ENCODE results near the gene PTPRE.
"Not testable (repeated sequence)": the region's sequence is repeated elsewhere in the genome, so short reads cannot be mapped to it uniquely, and the experiment has no call there.

The PTPRE gene

DNA sequence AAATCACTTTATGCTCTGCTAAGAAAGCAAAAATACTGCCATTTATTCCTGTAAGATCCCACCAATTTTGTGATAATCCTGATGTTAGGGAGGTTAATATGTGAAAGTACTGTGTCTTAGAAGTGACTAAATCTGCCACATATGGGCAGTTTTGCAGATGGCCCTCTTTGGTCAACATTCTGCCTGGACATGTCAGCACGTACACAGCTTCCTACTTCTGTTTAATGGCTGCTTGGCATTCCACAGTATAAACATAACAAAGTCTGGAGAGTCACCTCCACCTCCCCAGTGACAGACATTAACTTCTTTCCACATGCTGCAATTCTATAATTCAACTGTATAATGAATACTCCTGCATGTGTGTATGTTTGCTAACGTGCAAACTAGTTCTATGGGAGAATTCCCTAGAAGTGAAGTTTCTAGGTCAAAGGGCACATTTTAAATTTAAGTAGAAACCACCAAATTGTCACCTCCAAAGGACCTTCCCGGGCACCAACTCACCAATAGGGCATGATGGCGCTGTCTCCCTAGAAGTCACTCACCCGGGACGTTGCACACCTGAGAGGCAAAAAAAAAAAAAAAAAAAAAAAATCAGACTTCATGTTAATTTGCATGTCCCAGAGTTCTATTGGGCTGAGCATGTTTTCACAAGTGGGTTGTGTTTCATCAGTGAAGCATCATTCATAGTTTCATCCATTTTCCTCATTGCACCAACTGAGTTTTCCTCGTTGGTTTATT, 180.4 kb downstream of the PTPRE start:
- Histone ChIP-seq H3K27me3 (ENCODE audit: control insufficient read depth, insufficient read depth, low read length) (no peaks in the 10 kb centered on the region), H3K4me1 (ENCODE audit: control insufficient read depth, insufficient read depth, low read length) (peaks cover 26% of the 10 kb centered on the region), H3K4me3 (ENCODE audit: low read depth, low read length) (no peak overlapping the region), H3K9me3 (ENCODE audit: control insufficient read depth, insufficient read depth, low read length) (no peaks in the 10 kb centered on the region), H3K9ac (ENCODE audit: low read depth, low read length) (no peak overlapping the region), H3K36me3 (ENCODE audit: control insufficient read depth, insufficient read depth, low read length) (no peaks in the 10 kb centered on the region), H3K27ac (ENCODE audit: low read depth, low read length) (no peak overlapping the region)

DNA sequence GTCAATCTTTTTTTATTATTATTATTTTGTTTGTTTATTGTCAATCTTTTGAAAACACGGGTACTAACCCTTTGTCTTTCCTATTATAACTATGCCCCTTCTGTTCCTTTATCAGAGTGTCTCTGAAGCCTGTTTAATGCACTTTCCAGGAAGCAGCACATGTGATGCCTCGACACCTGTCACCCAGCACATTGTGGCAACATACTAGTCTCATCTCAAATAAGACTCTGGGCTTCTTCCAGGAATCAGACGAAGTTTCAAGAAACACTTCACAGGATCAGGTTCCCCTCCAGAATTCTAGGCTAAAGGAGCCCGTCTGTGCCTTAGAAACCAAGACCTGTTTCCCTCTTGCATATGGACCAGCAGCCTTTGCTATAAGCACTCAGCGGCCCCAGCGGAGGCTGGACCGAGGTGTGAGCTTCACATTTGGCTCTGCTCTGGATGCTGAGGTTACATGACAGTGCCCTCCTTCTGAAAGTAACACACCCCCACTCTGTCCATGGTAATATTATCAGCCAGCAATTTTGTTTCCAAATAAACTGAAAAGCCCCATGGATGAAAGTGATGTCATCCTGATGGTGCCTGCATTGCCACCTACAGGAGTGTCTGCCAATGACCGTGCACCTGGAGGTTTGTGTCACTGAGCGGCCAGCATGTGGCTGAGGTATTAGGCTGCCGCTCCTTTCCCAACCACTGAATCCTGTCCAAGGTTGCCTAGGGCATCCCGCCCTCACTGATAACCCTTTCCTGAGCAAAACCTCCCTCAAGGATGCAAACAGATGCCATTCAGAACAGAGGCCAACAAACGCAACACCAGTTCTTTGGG, 181.2 kb downstream of the PTPRE start:
- no peaks in the 10 kb centered on the region for H3K27me3 ChIP-seq (ENCODE audit: control insufficient read depth, insufficient read depth, low read length)
- no peaks in the 10 kb centered on the region for H3K36me3 ChIP-seq (ENCODE audit: control insufficient read depth, insufficient read depth, low read length)
- H3K27ac ChIP-seq (ENCODE audit: low read depth, low read length): no peak overlapping the region
- peaks cover 26% of the 10 kb centered on the region for H3K4me1 ChIP-seq (ENCODE audit: control insufficient read depth, insufficient read depth, low read length)
- no peaks in the 10 kb centered on the region for H3K9me3 ChIP-seq (ENCODE audit: control insufficient read depth, insufficient read depth, low read length)
- no peak overlapping the region for H3K9ac ChIP-seq (ENCODE audit: low read depth, low read length)
- H3K4me3 ChIP-seq (ENCODE audit: low read depth, low read length): no peak overlapping the region

DNA sequence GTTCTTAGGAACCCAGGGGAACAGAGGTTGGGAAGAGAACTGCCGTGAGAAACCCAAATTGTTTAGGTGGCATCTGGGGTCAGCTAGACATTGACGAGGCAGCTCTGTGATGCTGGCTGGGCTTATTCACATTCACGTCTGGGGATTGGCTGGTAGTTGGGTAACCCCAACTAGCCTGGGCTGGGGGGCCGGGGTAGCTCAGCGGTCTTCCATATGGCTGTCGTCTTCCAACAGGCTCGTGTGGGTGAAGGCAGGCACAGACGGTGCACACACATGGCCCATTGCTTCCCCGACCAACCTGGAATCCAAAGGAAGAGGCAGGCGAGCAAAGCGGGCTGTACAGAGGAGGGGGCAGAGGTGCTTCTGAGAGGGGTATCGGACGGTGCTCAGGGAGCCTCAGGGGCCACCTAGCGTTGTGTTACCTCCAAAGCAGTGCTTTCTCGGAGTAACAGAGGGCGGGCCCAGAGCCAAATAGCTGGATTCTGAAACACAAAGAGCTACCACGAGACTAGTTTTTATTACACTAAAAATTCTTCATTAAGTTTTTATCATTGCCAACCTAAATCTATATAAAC, 184.8 kb downstream of the PTPRE start:
- Histone ChIP-seq H3K4me1 (ENCODE audit: control insufficient read depth, insufficient read depth, low read length) (peaks cover under 1% of the 10 kb centered on the region; the same call in 1 of the 2 replicates), H3K36me3 (ENCODE audit: control insufficient read depth, insufficient read depth, low read length) (peaks cover 1% of the 10 kb centered on the region; the same call in 1 of the 2 replicates), H3K9ac (ENCODE audit: low read depth, low read length) (no peak overlapping the region), H3K4me3 (ENCODE audit: low read depth, low read length) (no peak overlapping the region), H3K27ac (ENCODE audit: low read depth, low read length) (no peak overlapping the region), H3K27me3 (ENCODE audit: control insufficient read depth, insufficient read depth, low read length) (no peaks in the 10 kb centered on the region), H3K9me3 (ENCODE audit: control insufficient read depth, insufficient read depth, low read length) (no peaks in the 10 kb centered on the region)

DNA sequence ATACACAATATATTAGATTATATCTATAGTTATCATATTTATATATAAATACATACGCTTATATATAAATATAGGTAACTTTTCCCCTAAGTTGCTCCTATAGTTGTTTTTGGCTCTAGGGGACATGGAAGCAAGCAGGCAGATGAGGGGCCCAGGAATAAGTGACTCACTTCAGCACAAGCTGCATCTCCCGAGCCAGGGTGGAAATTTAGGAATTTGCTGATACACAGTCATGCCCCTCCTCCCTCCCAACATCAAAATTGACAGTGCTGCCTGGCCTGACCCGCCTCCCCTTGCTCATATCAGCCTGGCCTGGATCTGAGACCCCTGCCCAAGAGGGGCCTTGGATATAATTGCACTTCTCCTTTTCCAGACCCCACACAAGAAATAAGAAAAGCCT, 185.6 kb downstream of the PTPRE start:
- no peak overlapping the region for H3K27ac ChIP-seq (ENCODE audit: low read depth, low read length)
- H3K9me3 ChIP-seq (ENCODE audit: control insufficient read depth, insufficient read depth, low read length): no peaks in the 10 kb centered on the region
- no peaks in the 10 kb centered on the region for H3K27me3 ChIP-seq (ENCODE audit: control insufficient read depth, insufficient read depth, low read length)
- peaks cover 9% of the 10 kb centered on the region for H3K36me3 ChIP-seq (ENCODE audit: control insufficient read depth, insufficient read depth, low read length)
- no peaks in the 10 kb centered on the region for H3K4me1 ChIP-seq (ENCODE audit: control insufficient read depth, insufficient read depth, low read length)
- no peak overlapping the region for H3K4me3 ChIP-seq (ENCODE audit: low read depth, low read length)
- no peak overlapping the region for H3K9ac ChIP-seq (ENCODE audit: low read depth, low read length)

DNA sequence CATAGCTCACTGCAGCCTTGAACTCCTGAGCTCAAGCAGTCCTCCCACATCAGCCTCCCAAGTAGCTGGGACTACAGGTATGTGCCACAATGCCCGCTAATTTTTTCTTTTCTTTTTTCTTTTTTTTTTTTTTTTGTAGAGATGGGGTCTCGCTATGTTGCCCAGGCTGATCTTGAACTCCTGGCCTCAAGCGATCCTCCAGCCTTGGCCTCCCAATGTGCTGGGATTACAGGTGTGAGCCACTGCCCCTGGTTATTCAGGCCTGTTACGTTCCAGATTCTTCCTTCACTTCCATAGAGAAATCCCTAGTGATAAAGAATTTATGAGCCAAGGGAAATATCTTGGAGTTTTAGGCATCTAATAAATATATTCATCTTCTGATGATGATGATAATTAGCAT, 187.7 kb downstream of the PTPRE start:
- H3K27me3 ChIP-seq (ENCODE audit: control insufficient read depth, insufficient read depth, low read length); H3K4me3 ChIP-seq (ENCODE audit: low read depth, low read length); H3K9ac ChIP-seq (ENCODE audit: low read depth, low read length); H3K4me1 ChIP-seq (ENCODE audit: control insufficient read depth, insufficient read depth, low read length); H3K9me3 ChIP-seq (ENCODE audit: control insufficient read depth, insufficient read depth, low read length); H3K27ac ChIP-seq (ENCODE audit: low read depth, low read length): not testable (repeated sequence)
- peaks cover 30% of the 10 kb centered on the region for H3K36me3 ChIP-seq (ENCODE audit: control insufficient read depth, insufficient read depth, low read length)

DNA sequence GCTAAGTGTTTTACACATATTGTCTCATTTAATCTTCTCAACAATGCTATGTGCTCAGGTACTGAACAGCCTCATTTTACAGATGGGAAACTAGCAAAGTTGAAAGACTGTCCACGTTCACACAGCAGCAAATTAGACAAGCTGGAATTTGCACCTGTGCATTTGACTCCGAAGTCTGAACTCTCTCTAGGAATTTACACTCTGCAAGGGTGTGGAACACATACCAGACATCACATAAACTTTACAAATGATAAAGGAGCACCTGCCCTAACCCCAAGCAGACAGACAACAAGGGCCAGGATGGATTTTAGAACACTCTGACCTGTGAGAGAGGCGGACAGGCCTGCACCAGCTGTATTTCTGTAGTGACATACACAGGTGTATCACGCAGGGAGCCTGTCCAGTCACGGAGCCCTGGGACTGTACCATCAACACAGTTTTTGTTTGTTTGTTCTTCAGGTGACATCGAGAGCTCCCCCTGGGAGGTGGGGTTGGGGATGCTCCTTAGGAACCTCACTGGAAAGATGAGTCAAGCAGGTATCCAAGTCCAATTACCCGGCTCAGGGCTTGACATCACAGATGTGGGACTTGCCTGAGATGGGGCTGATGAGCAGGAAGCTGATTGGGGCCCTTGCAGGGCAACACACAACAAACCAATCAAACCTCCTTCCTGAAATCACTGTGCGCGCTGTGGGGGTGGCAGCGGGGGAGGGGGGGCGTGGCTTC, 188.3 kb downstream of the PTPRE start:
- Histone ChIP-seq H3K4me1 (ENCODE audit: control insufficient read depth, insufficient read depth, low read length) (no peaks in the 10 kb centered on the region), H3K27me3 (ENCODE audit: control insufficient read depth, insufficient read depth, low read length) (no peaks in the 10 kb centered on the region), H3K4me3 (ENCODE audit: low read depth, low read length) (no peak overlapping the region), H3K27ac (ENCODE audit: low read depth, low read length) (no peak overlapping the region), H3K9ac (ENCODE audit: low read depth, low read length) (no peak overlapping the region), H3K36me3 (ENCODE audit: control insufficient read depth, insufficient read depth, low read length) (peaks cover 36% of the 10 kb centered on the region), H3K9me3 (ENCODE audit: control insufficient read depth, insufficient read depth, low read length) (no peaks in the 10 kb centered on the region)

DNA sequence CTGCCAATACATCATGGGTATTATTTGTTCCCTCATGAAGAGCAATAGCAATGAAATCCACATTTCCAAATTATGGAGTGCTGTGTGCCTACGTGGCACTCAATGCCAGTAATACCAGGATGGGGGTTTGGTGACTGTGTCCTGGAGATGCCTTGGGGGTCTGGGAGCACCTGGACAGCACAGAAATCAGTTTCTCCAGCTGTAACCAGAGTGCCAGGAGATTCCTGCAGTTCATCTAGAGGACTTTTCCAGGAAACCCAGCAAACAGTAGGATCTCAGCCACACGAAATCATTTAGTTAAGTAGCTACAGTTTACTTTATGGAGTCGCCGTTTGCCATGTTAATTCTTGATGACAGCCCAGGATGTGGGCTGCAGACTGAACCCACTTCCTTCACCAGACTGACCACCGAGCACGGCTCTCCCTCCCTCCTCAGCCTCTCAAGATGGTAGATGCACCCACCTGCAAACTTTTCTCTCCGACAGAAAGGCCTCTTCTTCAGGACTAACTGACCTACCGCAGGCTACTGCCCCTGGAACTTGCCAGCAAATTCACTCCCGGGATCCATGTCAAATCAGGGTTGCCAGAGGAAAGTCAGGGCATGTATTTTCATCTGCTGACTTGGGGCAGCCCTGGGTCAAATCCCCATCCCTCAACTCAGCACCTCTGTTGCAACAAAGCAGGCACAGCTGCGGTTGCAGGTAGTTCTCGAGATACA, 189.0 kb downstream of the PTPRE start:
- Histone ChIP-seq H3K4me3 (ENCODE audit: low read depth, low read length) (no peak overlapping the region), H3K9me3 (ENCODE audit: control insufficient read depth, insufficient read depth, low read length) (no peaks in the 10 kb centered on the region), H3K27me3 (ENCODE audit: control insufficient read depth, insufficient read depth, low read length) (no peaks in the 10 kb centered on the region), H3K36me3 (ENCODE audit: control insufficient read depth, insufficient read depth, low read length) (peaks cover 43% of the 10 kb centered on the region), H3K4me1 (ENCODE audit: control insufficient read depth, insufficient read depth, low read length) (no peaks in the 10 kb centered on the region), H3K27ac (ENCODE audit: low read depth, low read length) (no peak overlapping the region), H3K9ac (ENCODE audit: low read depth, low read length) (no peak overlapping the region)

DNA sequence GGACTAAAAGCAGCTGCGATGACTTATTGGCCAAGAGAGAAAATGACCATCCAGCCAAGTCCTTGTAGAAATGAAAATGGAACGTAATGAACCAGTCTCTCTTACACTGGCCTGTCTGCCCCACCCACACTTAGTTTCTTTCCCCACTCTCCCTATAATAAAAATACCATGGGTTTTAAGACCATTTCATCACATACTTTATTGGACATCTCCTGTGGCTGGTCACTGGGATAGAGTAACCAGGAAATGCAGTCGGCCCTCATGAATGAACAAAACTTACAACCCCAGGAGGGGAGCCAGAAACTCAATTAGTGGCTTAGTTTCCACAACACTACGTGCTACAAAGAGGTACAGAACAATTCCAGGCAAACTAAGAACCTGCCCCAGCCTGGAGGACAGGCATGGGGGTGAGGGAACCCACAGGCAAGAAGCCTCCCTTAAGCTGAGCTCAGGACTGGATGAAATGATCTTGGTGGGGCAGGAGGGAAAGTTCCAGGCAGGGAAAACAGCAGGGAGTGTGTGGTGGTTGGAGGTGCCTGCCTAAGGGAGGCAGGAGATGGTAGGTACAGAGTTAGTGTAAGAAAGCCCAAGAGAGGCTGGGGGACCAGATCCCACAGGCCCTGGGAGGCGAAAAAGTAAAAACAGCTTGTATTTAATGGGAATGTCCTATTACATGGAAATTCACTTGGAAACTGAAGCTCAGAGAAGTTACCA, 189.7 kb downstream of the PTPRE start:
- Histone ChIP-seq H3K27me3 (ENCODE audit: control insufficient read depth, insufficient read depth, low read length) (no peaks in the 10 kb centered on the region), H3K4me3 (ENCODE audit: low read depth, low read length) (no peak overlapping the region), H3K36me3 (ENCODE audit: control insufficient read depth, insufficient read depth, low read length) (peaks cover 50% of the 10 kb centered on the region), H3K9ac (ENCODE audit: low read depth, low read length) (no peak overlapping the region), H3K4me1 (ENCODE audit: control insufficient read depth, insufficient read depth, low read length) (no peaks in the 10 kb centered on the region), H3K27ac (ENCODE audit: low read depth, low read length) (no peak overlapping the region), H3K9me3 (ENCODE audit: control insufficient read depth, insufficient read depth, low read length) (no peaks in the 10 kb centered on the region)

DNA sequence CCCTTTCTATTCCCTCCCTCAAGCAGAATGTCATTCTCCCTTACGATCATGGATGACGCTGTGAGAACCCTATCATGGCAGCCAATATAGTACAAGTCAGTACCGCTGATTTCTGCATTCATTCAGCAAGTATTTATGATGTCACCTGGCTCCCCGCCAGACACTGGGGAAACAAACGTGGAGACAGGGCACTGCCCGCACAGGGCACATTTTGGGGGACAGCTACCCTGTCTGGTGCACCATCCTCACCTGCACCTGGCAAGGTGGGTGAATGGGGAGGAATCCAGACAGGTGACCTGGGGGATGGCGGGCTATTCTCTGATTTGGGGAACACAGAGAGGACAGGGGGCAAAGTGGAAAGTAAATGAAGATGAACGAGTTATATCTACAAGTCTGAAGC, 190.9 kb downstream of the PTPRE start:
- no peak overlapping the region for H3K4me3 ChIP-seq (ENCODE audit: low read depth, low read length)
- no peak overlapping the region for H3K27ac ChIP-seq (ENCODE audit: low read depth, low read length)
- H3K36me3 ChIP-seq (ENCODE audit: control insufficient read depth, insufficient read depth, low read length): peaks cover 62% of the 10 kb centered on the region
- H3K9me3 ChIP-seq (ENCODE audit: control insufficient read depth, insufficient read depth, low read length): no peaks in the 10 kb centered on the region
- H3K4me1 ChIP-seq (ENCODE audit: control insufficient read depth, insufficient read depth, low read length): no peaks in the 10 kb centered on the region
- no peak overlapping the region for H3K9ac ChIP-seq (ENCODE audit: low read depth, low read length)
- H3K27me3 ChIP-seq (ENCODE audit: control insufficient read depth, insufficient read depth, low read length): no peaks in the 10 kb centered on the region

DNA sequence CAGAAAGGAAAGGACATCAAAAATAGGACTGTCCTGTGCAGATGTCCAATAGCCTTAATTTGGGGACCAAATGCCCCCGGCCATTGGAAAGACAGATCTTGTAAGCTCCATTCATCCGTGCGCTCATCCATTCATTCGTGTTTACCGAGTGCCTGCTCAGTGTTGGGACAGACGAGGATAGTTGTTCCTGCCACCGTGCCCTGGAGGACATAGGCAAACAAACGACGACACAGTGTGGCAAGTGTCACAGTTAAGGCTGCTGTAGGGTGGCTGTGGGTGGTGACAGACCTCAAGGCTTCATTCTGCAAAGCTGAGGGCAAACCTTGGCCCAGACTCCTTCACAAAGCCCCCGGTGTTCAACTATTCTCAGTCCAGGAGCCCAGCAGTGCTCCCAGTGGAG, 191.7 kb downstream of the PTPRE start:
- Histone ChIP-seq H3K4me1 (ENCODE audit: control insufficient read depth, insufficient read depth, low read length) (no peaks in the 10 kb centered on the region), H3K9ac (ENCODE audit: low read depth, low read length) (no peak overlapping the region), H3K27ac (ENCODE audit: low read depth, low read length) (no peak overlapping the region), H3K27me3 (ENCODE audit: control insufficient read depth, insufficient read depth, low read length) (no peaks in the 10 kb centered on the region), H3K4me3 (ENCODE audit: low read depth, low read length) (no peak overlapping the region), H3K36me3 (ENCODE audit: control insufficient read depth, insufficient read depth, low read length) (peaks cover 70% of the 10 kb centered on the region), H3K9me3 (ENCODE audit: control insufficient read depth, insufficient read depth, low read length) (no peaks in the 10 kb centered on the region)
